HepG2 (cell line): ENCODE measurements around the gene FOXRED2. TPM values are rescaled to one million over a fixed set of nuclear protein-coding genes. Genes with fewer than 3 reads are reported as not detected.

Source experiments
- ATAC-seq: fragments of 200-7000 bp; cut with Tn5 transposase; 3 replicates; pipeline ENCODE4 v1.9.1; 2020; ENCODE audit warnings: mild to moderate bottlenecking, moderate library complexity
- BruUV-seq: library from RNA; stranded (reverse); fragments of 400-500 nt; replicated peaks from 2 replicates; lab custom pipeline; 2021; lab: Mats Ljungman, UMichigan
- CTCF ChIA-PET: fragments of 300-600 bp; formaldehyde crosslinking; extraction: SDS; loops from one replicate; lab custom pipeline; 2021; ENCODE audit warnings: low total read pairs, inconsistent platforms, low intra/inter-chr PET ratio; lab: Yijun Ruan, JAX
- POLR2A ChIA-PET: fragments of 350-600 bp; sonication (Branson Sonifier 250); formaldehyde crosslinking; loops from one replicate; lab custom pipeline; 2020; ENCODE audit warnings: antibody characterized with exemption, inconsistent platforms; lab: Yijun Ruan, JAX
- DNase-seq: peaks from one replicate; pipeline ENCODE4 v3.0.0-alpha.2; 2015; ENCODE audit warnings: low spot score
- FAIRE-seq: peaks from 3 replicates; lab custom pipeline; 2011; peaks lifted over from hg19 to GRCh38; lab: Jason Lieb, UNC
- H2AFZ ChIP-seq: one replicate; pipeline ENCODE4 v1.6.1; 2011; ENCODE audit warnings: low read length, inconsistent platforms
- H3K27ac ChIP-seq: fragments of 300-600 bp; 3 replicates; pipeline ENCODE4 v1.8.0; 2011; ENCODE audit warnings: mixed run types, mild to moderate bottlenecking, mixed read lengths, low read length, inconsistent platforms; ENCODE audit not compliant: insufficient read depth; ENCODE audit errors: extremely low read length
- H3K27me3 ChIP-seq, 2 experiments: fragments of 200-600 bp in 1 of 2; 2 replicates in 1 of 2; 3 replicates in 1 of 2; pipeline versions ENCODE4 v1.6.0 to v1.8.0; 2011; ENCODE audit warnings: low read length in 2 of 2, mild to moderate bottlenecking in 2 of 2, moderate library complexity in 2 of 2, inconsistent platforms in 1 of 2; ENCODE audit not compliant: insufficient read depth in 2 of 2, control insufficient read depth in 1 of 2
- H3K36me3 ChIP-seq, 2 experiments: fragments of 200-600 bp in 1 of 2; replicated peaks in 1 of 2; 2 replicates in 1 of 2; 3 replicates in 1 of 2; pipeline versions ENCODE4 v1.5.1 to v1.8.0; 2011; ENCODE audit warnings: low read length in 2 of 2, inconsistent platforms in 1 of 2; ENCODE audit not compliant: insufficient read depth in 2 of 2, control insufficient read depth in 1 of 2
- H3K4me1 ChIP-seq: 2 replicates; pipeline ENCODE4 v1.5.1; 2012; ENCODE audit warnings: low read length, inconsistent platforms; ENCODE audit not compliant: insufficient read depth
- H3K4me2 ChIP-seq: 2 replicates; pipeline ENCODE4 v1.6.0; 2011; ENCODE audit warnings: low read depth, low read length, inconsistent platforms
- H3K4me3 ChIP-seq, 3 experiments: fragments of 200-600 bp in 1 of 3; sonication (generic), shearing (Covaris generic) in 1 of 3; replicated peaks in 1 of 3; 2 replicates each; pipeline ENCODE4 v1.5.1; 2011 to 2016; ENCODE audit warnings: low read length in 3 of 3, inconsistent platforms in 2 of 3, low read depth in 2 of 3, mild to moderate bottlenecking in 2 of 3, control low read depth in 1 of 3, mixed read lengths in 1 of 3; ENCODE audit not compliant: insufficient read depth in 1 of 3
- H3K79me2 ChIP-seq: one replicate; pipeline ENCODE4 v1.6.1; 2011; ENCODE audit warnings: low read length, inconsistent platforms; ENCODE audit not compliant: insufficient read depth
- H3K9ac ChIP-seq: 2 replicates; pipeline ENCODE4 v1.6.0; 2011; ENCODE audit warnings: mild to moderate bottlenecking, low read depth, low read length, inconsistent platforms; ENCODE audit not compliant: insufficient read depth
- H3K9me3 ChIP-seq: 2 replicates; pipeline ENCODE4 v1.5.1; 2012; ENCODE audit warnings: mild to moderate bottlenecking, low read length
- H4K20me1 ChIP-seq: 2 replicates; pipeline ENCODE4 v1.6.0; 2011; ENCODE audit warnings: inconsistent platforms, mild to moderate bottlenecking, low read length, moderate library complexity; ENCODE audit not compliant: insufficient read depth
- ETV6 ChIP-seq: sonication (generic); formaldehyde crosslinking; conservative IDR thresholded peaks from 2 replicates; pipeline ENCODE4 v1.4.0; 2020; ENCODE audit warnings: missing genetic modification reagents
- GATAD2A ChIP-seq: IDR thresholded peaks from 2 replicates; pipeline ENCODE4 v1.6.1; 2016
- ISL2 ChIP-seq: sonication (generic); formaldehyde crosslinking; IDR thresholded peaks from 2 replicates; pipeline ENCODE4 v1.5.0; 2020; ENCODE audit warnings: missing genetic modification reagents
- JDP2 ChIP-seq: sonication (generic); formaldehyde crosslinking; IDR thresholded peaks from 2 replicates; pipeline ENCODE4 v1.8.1; 2022; ENCODE audit warnings: missing genetic modification reagents, borderline replicate concordance
- MXI1 ChIP-seq: IDR thresholded peaks from 3 replicates; pipeline ENCODE4 v1.6.1; 2012; ENCODE audit warnings: low read depth, low read length, inconsistent platforms, borderline replicate concordance
- NFIC ChIP-seq: IDR thresholded peaks from 2 replicates; pipeline ENCODE4 v1.6.1; 2012; ENCODE audit warnings: mild to moderate bottlenecking, low read length, inconsistent platforms
- PHB2 ChIP-seq: fragments of 450-650 bp; IDR thresholded peaks from 2 replicates; pipeline ENCODE4 v1.6.1; 2018; ENCODE audit not compliant: partially characterized antibody
- TBX2 ChIP-seq: sonication (generic); formaldehyde crosslinking; IDR thresholded peaks from 2 replicates; pipeline ENCODE4 v1.5.0; 2020; ENCODE audit warnings: missing genetic modification reagents, mild to moderate bottlenecking, borderline replicate concordance
- ZNF17 ChIP-seq: sonication (generic); formaldehyde crosslinking; IDR thresholded peaks from 2 replicates; pipeline ENCODE4 v1.5.0; 2020; ENCODE audit warnings: mild to moderate bottlenecking, missing genetic modification reagents
- ZNF441 ChIP-seq: sonication (generic); formaldehyde crosslinking; IDR thresholded peaks from 2 replicates; pipeline ENCODE4 v1.7.0; 2021; ENCODE audit warnings: missing genetic modification reagents, borderline replicate concordance
- ZNF652 ChIP-seq: IDR thresholded peaks from 2 replicates; pipeline ENCODE4 v1.6.1; 2016; ENCODE audit warnings: low read depth, borderline replicate concordance
- WGBS: methylation state at CpG from one replicate; pipeline ENCODE4 v1.1.6; 2017; ENCODE audit warnings: low lambda C conversion rate; 5-methylcytosine and 5-hydroxymethylcytosine counted together
- in situ Hi-C: cut with HindIII; loops from 2 replicates; pipeline ENCODE4 v1.10.0; 2017; ENCODE audit warnings: low pct_unique_long_range_greater_than_20kb; ENCODE audit not compliant: extremely low pct_ligation_motif_present
- intact Hi-C: fragments of 100-400 bp; cut with micrococcal nuclease; formaldehyde crosslinking; loops from one replicate; pipeline ENCODE4 v1.10.0; 2022; ENCODE audit not compliant: unreplicated experiment
- polyA plus RNA-seq, 8 experiments: library from polyadenylated mRNA; depleted of rRNA in 3 of 8; stranded (reverse) in 7 of 8; unstranded in 1 of 8; fragments of >200 nt; fragmentation: Illumina TruSeq in 4 of 8; extraction: Trizol in 4 of 8; gene quantifications; 2 replicates each; pipeline versions ENCODE4 v1.2.1 to v1.2.3, GENCODE V29; 2011 to 2016; ENCODE audit warnings: low read depth in 4 of 8, missing spikeins in 1 of 8, mixed read lengths in 1 of 8; ENCODE audit not compliant: insufficient read depth in 1 of 8
- total RNA-seq, 5 experiments: library from RNA; depleted of rRNA; stranded (reverse); fragments of >200 nt; fragmentation: Illumina TruSeq; extraction: Trizol; gene quantifications; 2 replicates each; pipeline ENCODE4 v1.2.3, GENCODE V29; 2016; ENCODE audit warnings: low read depth in 1 of 5
- TF ChIP-seq, protein P1 (sequence below): sonication (generic); formaldehyde crosslinking; IDR thresholded peaks from 2 replicates; pipeline ENCODE4 v1.4.0; 2020; ENCODE audit warnings: low read depth, mild to moderate bottlenecking, missing genetic modification reagents
- TF ChIP-seq, protein P2 (sequence below): sonication (generic); formaldehyde crosslinking; IDR thresholded peaks from 2 replicates; pipeline ENCODE4 v1.8.0; 2023; ENCODE audit warnings: mild to moderate bottlenecking, missing genetic modification reagents
- TF ChIP-seq, protein P3 (sequence below): sonication (generic); formaldehyde crosslinking; IDR thresholded peaks from 2 replicates; pipeline ENCODE4 v1.4.0; 2020; ENCODE audit warnings: missing genetic modification reagents, mild to moderate bottlenecking, borderline replicate concordance
- TF ChIP-seq, protein P4 (sequence below): sonication (generic); formaldehyde crosslinking; IDR thresholded peaks from 2 replicates; pipeline ENCODE4 v1.4.0; 2020; ENCODE audit warnings: mild to moderate bottlenecking, missing genetic modification reagents, borderline replicate concordance
- TF ChIP-seq, protein P5 (sequence below): IDR thresholded peaks from 2 replicates; pipeline ENCODE4 v1.6.1; 2016; ENCODE audit warnings: mild to moderate bottlenecking

FOXRED2 gene
- total and polyA plus RNA-seq, 2 of the 13 experiments (the other 11 are each of a cell fraction or from before 2014, with no cell fraction given): 9.3 to 28.1 TPM

DNA sequence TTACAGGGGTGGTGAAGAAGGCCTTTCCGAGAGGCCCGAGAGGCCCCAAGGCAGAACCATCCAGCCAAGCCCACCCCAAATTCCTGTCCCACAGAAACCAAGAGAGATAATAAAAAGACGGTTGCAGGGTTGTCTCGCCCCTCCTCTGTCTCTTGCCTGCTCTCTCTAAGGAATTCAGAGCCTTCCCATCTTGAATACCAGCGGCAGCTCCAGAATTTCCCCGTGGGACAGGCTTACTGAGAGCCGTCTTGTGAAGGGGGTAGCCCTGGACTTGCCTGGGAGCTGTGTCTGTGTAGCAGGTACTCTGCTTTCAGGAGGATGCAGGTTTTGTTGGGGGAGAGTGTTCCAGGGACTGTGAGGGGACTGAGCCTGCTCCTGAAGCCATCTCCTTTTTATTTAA lies 31.7 kb upstream of the FOXRED2 start (continued):
- TF ChIP-seq, protein P1, sequence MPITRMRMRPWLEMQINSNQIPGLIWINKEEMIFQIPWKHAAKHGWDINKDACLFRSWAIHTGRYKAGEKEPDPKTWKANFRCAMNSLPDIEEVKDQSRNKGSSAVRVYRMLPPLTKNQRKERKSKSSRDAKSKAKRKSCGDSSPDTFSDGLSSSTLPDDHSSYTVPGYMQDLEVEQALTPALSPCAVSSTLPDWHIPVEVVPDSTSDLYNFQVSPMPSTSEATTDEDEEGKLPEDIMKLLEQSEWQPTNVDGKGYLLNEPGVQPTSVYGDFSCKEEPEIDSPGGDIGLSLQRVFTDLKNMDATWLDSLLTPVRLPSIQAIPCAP (CRISPR knock-in tag): no peak
- TF ChIP-seq, protein P2, sequence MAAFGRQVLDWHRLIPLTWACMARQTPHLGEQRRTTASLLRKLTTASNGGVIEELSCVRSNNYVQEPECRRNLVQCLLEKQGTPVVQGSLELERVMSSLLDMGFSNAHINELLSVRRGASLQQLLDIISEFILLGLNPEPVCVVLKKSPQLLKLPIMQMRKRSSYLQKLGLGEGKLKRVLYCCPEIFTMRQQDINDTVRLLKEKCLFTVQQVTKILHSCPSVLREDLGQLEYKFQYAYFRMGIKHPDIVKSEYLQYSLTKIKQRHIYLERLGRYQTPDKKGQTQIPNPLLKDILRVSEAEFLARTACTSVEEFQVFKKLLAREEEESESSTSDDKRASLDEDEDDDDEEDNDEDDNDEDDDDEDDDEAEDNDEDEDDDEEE: no peak
- TF ChIP-seq, protein P3, sequence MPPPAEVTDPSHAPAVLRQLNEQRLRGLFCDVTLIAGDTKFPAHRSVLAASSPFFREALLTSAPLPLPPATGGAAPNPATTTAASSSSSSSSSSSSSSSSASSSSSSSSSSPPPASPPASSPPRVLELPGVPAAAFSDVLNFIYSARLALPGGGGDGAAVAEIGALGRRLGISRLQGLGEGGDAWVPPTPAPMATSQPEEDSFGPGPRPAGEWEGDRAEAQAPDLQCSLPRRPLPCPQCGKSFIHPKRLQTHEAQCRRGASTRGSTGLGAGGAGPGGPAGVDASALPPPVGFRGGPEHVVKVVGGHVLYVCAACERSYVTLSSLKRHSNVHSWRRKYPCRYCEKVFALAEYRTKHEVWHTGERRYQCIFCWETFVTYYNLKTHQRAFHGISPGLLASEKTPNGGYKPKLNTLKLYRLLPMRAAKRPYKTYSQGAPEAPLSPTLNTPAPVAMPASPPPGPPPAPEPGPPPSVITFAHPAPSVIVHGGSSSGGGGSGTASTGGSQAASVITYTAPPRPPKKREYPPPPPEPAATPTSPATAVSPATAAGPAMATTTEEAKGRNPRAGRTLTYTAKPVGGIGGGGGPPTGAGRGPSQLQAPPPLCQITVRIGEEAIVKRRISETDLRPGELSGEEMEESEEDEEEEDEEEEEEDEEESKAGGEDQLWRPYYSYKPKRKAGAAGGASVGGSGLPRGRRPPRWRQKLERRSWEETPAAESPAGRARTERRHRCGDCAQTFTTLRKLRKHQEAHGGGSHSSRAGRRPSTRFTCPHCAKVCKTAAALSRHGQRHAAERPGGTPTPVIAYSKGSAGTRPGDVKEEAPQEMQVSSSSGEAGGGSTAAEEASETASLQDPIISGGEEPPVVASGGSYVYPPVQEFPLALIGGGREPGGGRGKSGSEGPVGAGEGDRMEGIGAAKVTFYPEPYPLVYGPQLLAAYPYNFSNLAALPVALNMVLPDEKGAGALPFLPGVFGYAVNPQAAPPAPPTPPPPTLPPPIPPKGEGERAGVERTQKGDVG: no peak
- TF ChIP-seq JDP2 (CRISPR knock-in tag): no peak

DNA sequence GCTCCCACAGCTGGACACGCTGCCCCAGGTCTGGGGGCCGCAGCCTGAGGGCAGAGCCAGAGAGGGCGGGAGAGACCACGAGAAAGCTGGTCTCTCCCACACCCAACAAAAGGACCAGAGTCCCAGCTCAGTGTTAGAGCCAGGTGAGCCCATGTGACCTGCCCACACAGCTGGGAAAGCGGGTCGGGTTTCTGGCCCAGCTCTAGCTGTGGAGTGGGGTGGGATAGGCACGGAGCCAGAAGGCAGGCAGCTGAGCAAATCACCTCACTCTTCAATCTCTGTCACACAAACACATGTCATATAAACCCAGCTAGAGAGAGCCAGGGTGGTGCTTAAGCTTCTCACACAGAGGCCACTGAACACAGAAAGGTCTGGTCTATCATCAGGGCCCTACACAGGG lies 29.9 kb upstream of the FOXRED2 start:
- Histone ChIP-seq H4K20me1 (no peaks in the 10 kb centered on the region), H3K79me2 (no peaks in the 10 kb centered on the region), H3K9me3 (no peaks in the 10 kb centered on the region), H3K4me2 (no peak overlapping the region), H2AFZ (no peak overlapping the region), H3K4me3 (no peak overlapping the region), H3K36me3 (no peaks in the 10 kb centered on the region), H3K9ac (no peak overlapping the region), H3K27ac (no peak overlapping the region), H3K4me1 (no peaks in the 10 kb centered on the region), H3K27me3 (peaks cover 5 to 41% of the 10 kb centered on the region in 2 experiments; a peak in 4 of 5 replicates)
- ChIA-PET POLR2A (no interaction called here), CTCF (no interaction called here)
- ATAC-seq (peak; percentile 45; the same call in 1 of the 3 replicates), DNase-seq (no peak), FAIRE-seq (no peak)
- intact Hi-C loops (no loop called here), in situ Hi-C loops (no loop called here)
- no TSS peak for BruUV-seq
- no CpG with 5 or more reads among the region's 7 CpGs for whole genome bisulfite sequencing
- TF ChIP-seq ISL2 (CRISPR knock-in tag) (no peak), ETV6 (CRISPR knock-in tag) (no peak), PHB2 (no peak), ZNF441 (CRISPR knock-in tag) (no peak), NFIC (no peak), TBX2 (CRISPR knock-in tag) (no peak), JDP2 (CRISPR knock-in tag) (no peak), GATAD2A (CRISPR knock-in tag) (no peak), ZNF17 (CRISPR knock-in tag) (no peak), ZNF652 (no peak), MXI1 (no peak)
- TF ChIP-seq, protein P4, sequence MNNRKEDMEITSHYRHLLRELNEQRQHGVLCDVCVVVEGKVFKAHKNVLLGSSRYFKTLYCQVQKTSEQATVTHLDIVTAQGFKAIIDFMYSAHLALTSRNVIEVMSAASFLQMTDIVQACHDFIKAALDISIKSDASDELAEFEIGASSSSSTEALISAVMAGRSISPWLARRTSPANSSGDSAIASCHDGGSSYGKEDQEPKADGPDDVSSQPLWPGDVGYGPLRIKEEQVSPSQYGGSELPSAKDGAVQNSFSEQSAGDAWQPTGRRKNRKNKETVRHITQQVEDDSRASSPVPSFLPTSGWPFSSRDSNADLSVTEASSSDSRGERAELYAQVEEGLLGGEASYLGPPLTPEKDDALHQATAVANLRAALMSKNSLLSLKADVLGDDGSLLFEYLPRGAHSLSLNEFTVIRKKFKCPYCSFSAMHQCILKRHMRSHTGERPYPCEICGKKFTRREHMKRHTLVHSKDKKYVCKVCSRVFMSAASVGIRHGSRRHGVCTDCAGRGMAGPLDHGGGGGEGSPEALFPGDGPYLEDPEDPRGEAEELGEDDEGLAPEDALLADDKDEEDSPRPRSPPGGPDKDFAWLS (CRISPR knock-in tag): no peak
- TF ChIP-seq, protein P5, sequence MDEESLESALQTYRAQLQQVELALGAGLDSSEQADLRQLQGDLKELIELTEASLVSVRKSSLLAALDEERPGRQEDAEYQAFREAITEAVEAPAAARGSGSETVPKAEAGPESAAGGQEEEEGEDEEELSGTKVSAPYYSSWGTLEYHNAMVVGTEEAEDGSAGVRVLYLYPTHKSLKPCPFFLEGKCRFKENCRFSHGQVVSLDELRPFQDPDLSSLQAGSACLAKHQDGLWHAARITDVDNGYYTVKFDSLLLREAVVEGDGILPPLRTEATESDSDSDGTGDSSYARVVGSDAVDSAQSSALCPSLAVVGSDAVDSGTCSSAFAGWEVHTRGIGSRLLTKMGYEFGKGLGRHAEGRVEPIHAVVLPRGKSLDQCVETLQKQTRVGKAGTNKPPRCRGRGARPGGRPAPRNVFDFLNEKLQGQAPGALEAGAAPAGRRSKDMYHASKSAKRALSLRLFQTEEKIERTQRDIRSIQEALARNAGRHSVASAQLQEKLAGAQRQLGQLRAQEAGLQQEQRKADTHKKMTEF (CRISPR knock-in tag): no peak
